Adrenal gland (tissue), 5 donors: ENCODE data around the gene SHISA6.

Source experiments
- CTCF ChIP-seq, 6 experiments: fragments of 450-650 bp in 4 of 6; fragments of 200-600 bp in 2 of 6; sonication (generic) in 1 of 6; IDR thresholded peaks; 1 replicate in 5 of 6; 2 replicates in 1 of 6; pipeline versions ENCODE4 v1.5.1 to v1.8.0; 2016 to 2021; ENCODE audit warnings: antibody characterized with exemption in 6 of 6, mild to moderate bottlenecking in 2 of 6, moderate library complexity in 1 of 6
- POLR2A ChIP-seq, 2 donors: fragments of 450-650 bp; IDR thresholded peaks; one replicate each; pipeline ENCODE4 v1.6.1; 2017; ENCODE audit warnings: antibody characterized with exemption in 2 of 2, mild to moderate bottlenecking in 2 of 2, moderate library complexity in 1 of 2
- donor health status: DM: no; HTN: no; CAD: no.

- TF ChIP-seq CTCF (IDR thresholded peaks at IDR 0.05) (no peak), POLR2A (IDR thresholded peaks at IDR 0.05) (no peak)
These were observed 36.0 kb upstream of the SHISA6 start for GRCh38 chr17:11204991-11205390.
